ENCODE results near the gene EDDM3A. TPM values are rescaled to one million over a fixed set of nuclear protein-coding genes. Genes with fewer than 3 reads are reported as not detected.

The EDDM3A gene
- total RNA-seq, 2 experiments from 2014 or later = not detected

- CTCF ChIA-PET = no interaction called here
- no peak overlapping the region for H3K27ac Mint-ChIP-seq
These were observed 23.7 kb downstream of the EDDM3A start for GRCh38 chr14:20769421-20769820.

GRCh38 chr14:20772650-20773049 lies 27.0 kb downstream of the EDDM3A start:
- ChIA-PET POLR2A (no interaction called here), CTCF (no interaction called here)
- Mint-ChIP-seq H3K9me3 (no peaks in the 10 kb centered on the region), H3K36me3 (no peaks in the 10 kb centered on the region), H3K4me3 (no peak overlapping the region), H3K27me3 (peaks cover 1% of the 10 kb centered on the region), H3K27ac (no peak overlapping the region), H3K4me1 (ENCODE audit: low read depth) (no peaks in the 10 kb centered on the region)
- no peak for DNase-seq
- intact Hi-C loops (cut with micrococcal nuclease) = no loop called here

More at GRCh38 chr14:20769421-20769820, 23.7 kb downstream of the EDDM3A start:
- intact Hi-C loops (cut with micrococcal nuclease) = no loop called here
- Mint-ChIP-seq H3K4me1 (ENCODE audit: low read depth) (no peaks in the 10 kb centered on the region), H3K27me3 (peaks cover 1% of the 10 kb centered on the region), H3K9me3 (no peaks in the 10 kb centered on the region), H3K36me3 (no peaks in the 10 kb centered on the region), H3K4me3 (no peak overlapping the region)
- DNase-seq = no peak
- POLR2A ChIA-PET = no interaction called here

- H3K27me3 Mint-ChIP-seq = peaks cover under 1% of the 10 kb centered on the region
- H3K36me3 Mint-ChIP-seq = no peaks in the 10 kb centered on the region
- H3K9me3 Mint-ChIP-seq = no peaks in the 10 kb centered on the region
- ChIA-PET CTCF (interaction anchor here (1.0 kb wide), 1 partner anchor 47 kb away, joined by 3 read pairs; no protein-coding TSS in a partner anchor), POLR2A (no interaction called here)
- intact Hi-C loops (cut with micrococcal nuclease) = no loop called here
- H3K4me3 Mint-ChIP-seq = no peak overlapping the region
- no peaks in the 10 kb centered on the region for H3K4me1 Mint-ChIP-seq (ENCODE audit: low read depth)
- H3K27ac Mint-ChIP-seq = no peak overlapping the region
- no peak for DNase-seq
These were observed 28.7 kb downstream of the EDDM3A start for GRCh38 chr14:20774258-20774824.

GRCh38 chr14:20775043-20775442 lies 29.4 kb downstream of the EDDM3A start:
- no peaks in the 10 kb centered on the region for H3K36me3 Mint-ChIP-seq
- no peak overlapping the region for H3K4me3 Mint-ChIP-seq
- no peaks in the 10 kb centered on the region for H3K9me3 Mint-ChIP-seq
- intact Hi-C loops (cut with micrococcal nuclease) = no loop called here
- no peaks in the 10 kb centered on the region for H3K4me1 Mint-ChIP-seq (ENCODE audit: low read depth)
- no peak overlapping the region for H3K27ac Mint-ChIP-seq
- ChIA-PET POLR2A (no interaction called here), CTCF (no interaction called here)
- no peak for DNase-seq
- H3K27me3 Mint-ChIP-seq = no peaks in the 10 kb centered on the region

- POLR2A ChIA-PET = no interaction called here
- H3K9me3 Mint-ChIP-seq = no peaks in the 10 kb centered on the region
- CTCF ChIA-PET = no interaction called here
- intact Hi-C loops (cut with micrococcal nuclease) = no loop called here
- no peak overlapping the region for H3K27ac Mint-ChIP-seq
- no peak overlapping the region for H3K4me3 Mint-ChIP-seq
- H3K4me1 Mint-ChIP-seq (ENCODE audit: low read depth) = peaks cover 5% of the 10 kb centered on the region
- no peaks in the 10 kb centered on the region for H3K27me3 Mint-ChIP-seq
- H3K36me3 Mint-ChIP-seq = no peaks in the 10 kb centered on the region
- no peak for DNase-seq
These were observed 30.2 kb downstream of the EDDM3A start for GRCh38 chr14:20775901-20776300.

- intact Hi-C loops (cut with micrococcal nuclease) = loop anchor here (5.0 kb wide), 3 partner anchors 100 to 295 kb away; partner anchors contain the start of gene RNASE4
- H3K4me1 Mint-ChIP-seq (ENCODE audit: low read depth) = peaks cover 29% of the 10 kb centered on the region
- H3K4me3 Mint-ChIP-seq = peak overlapping the region; percentile 64
- peak; percentile 41 for DNase-seq
- no peaks in the 10 kb centered on the region for H3K9me3 Mint-ChIP-seq
- peak overlapping the region; percentile 79 for H3K27ac Mint-ChIP-seq
- ChIA-PET POLR2A (interaction anchor here (1.2 kb wide), 1 partner anchor 17 kb away, joined by 4 read pairs; no protein-coding TSS in a partner anchor), CTCF (interaction anchor here (0.8 to 2.6 kb wide), 3 partner anchors 76 to 189 kb away, joined by 3 to 8 read pairs (median 4); no protein-coding TSS in a partner anchor)
- H3K27me3 Mint-ChIP-seq = no peaks in the 10 kb centered on the region
- no peaks in the 10 kb centered on the region for H3K36me3 Mint-ChIP-seq
These were observed 36.1 kb downstream of the EDDM3A start for GRCh38 chr14:20781803-20782202.

GRCh38 chr14:20782280-20782890 lies 36.7 kb downstream of the EDDM3A start:
- ChIA-PET POLR2A (no interaction called here), CTCF (interaction anchor here (0.9 to 2.6 kb wide), 2 partner anchors 75 to 188 kb away, joined by 3 to 8 read pairs; no protein-coding TSS in a partner anchor)
- intact Hi-C loops (cut with micrococcal nuclease) = loop anchor here (5.0 kb wide), 3 partner anchors 100 to 295 kb away; partner anchors contain the start of gene RNASE4
- Mint-ChIP-seq H3K27ac (peak overlapping the region; percentile 79), H3K4me3 (peak overlapping the region; percentile 64), H3K9me3 (no peaks in the 10 kb centered on the region), H3K27me3 (no peaks in the 10 kb centered on the region), H3K36me3 (no peaks in the 10 kb centered on the region), H3K4me1 (ENCODE audit: low read depth) (peaks cover 29% of the 10 kb centered on the region)
- DNase-seq = peak; percentile 32

- no peak overlapping the region for H3K27ac Mint-ChIP-seq
- DNase-seq = no peak
- no peaks in the 10 kb centered on the region for H3K9me3 Mint-ChIP-seq
- H3K4me1 Mint-ChIP-seq (ENCODE audit: low read depth) = peaks cover 16% of the 10 kb centered on the region
- POLR2A ChIA-PET = no interaction called here
- intact Hi-C loops (cut with micrococcal nuclease) = no loop called here
- H3K4me3 Mint-ChIP-seq = no peak overlapping the region
- CTCF ChIA-PET = no interaction called here
- no peaks in the 10 kb centered on the region for H3K36me3 Mint-ChIP-seq
- H3K27me3 Mint-ChIP-seq = no peaks in the 10 kb centered on the region
These were observed 41.3 kb downstream of the EDDM3A start for GRCh38 chr14:20787025-20787424.

- Mint-ChIP-seq H3K4me1 (ENCODE audit: low read depth) (peaks cover 2% of the 10 kb centered on the region), H3K9me3 (no peaks in the 10 kb centered on the region), H3K36me3 (no peaks in the 10 kb centered on the region), H3K4me3 (no peak overlapping the region), H3K27me3 (no peaks in the 10 kb centered on the region), H3K27ac (no peak overlapping the region)
- ChIA-PET CTCF (no interaction called here), POLR2A (no interaction called here)
- intact Hi-C loops (cut with micrococcal nuclease) = no loop called here
- no peak for DNase-seq
These were observed 43.6 kb downstream of the EDDM3A start for GRCh38 chr14:20789230-20789813.

GRCh38 chr14:20790464-20791116 lies 44.9 kb downstream of the EDDM3A start:
- CTCF ChIA-PET = no interaction called here

GRCh38 chr14:20791187-20791586 lies 45.5 kb downstream of the EDDM3A start:
- no peak overlapping the region for H3K27ac Mint-ChIP-seq
- H3K27me3 Mint-ChIP-seq = no peaks in the 10 kb centered on the region
- no peaks in the 10 kb centered on the region for H3K36me3 Mint-ChIP-seq
- intact Hi-C loops (cut with micrococcal nuclease) = no loop called here
- H3K9me3 Mint-ChIP-seq = no peaks in the 10 kb centered on the region
- no peak for DNase-seq
- ChIA-PET CTCF (no interaction called here), POLR2A (no interaction called here)
- H3K4me3 Mint-ChIP-seq = no peak overlapping the region
- H3K4me1 Mint-ChIP-seq (ENCODE audit: low read depth) = peaks cover 2% of the 10 kb centered on the region

More at GRCh38 chr14:20790464-20791116, 44.9 kb downstream of the EDDM3A start:
- no peaks in the 10 kb centered on the region for H3K27me3 Mint-ChIP-seq
- POLR2A ChIA-PET = no interaction called here
- no peak for DNase-seq
- no peak overlapping the region for H3K27ac Mint-ChIP-seq
- H3K4me1 Mint-ChIP-seq (ENCODE audit: low read depth) = peaks cover 2% of the 10 kb centered on the region
- no peaks in the 10 kb centered on the region for H3K9me3 Mint-ChIP-seq
- no peak overlapping the region for H3K4me3 Mint-ChIP-seq
- H3K36me3 Mint-ChIP-seq = no peaks in the 10 kb centered on the region
- intact Hi-C loops (cut with micrococcal nuclease) = no loop called here

GRCh38 chr14:20791597-20791996 lies 45.9 kb downstream of the EDDM3A start:
- Mint-ChIP-seq H3K36me3 (no peaks in the 10 kb centered on the region), H3K9me3 (no peaks in the 10 kb centered on the region), H3K27me3 (no peaks in the 10 kb centered on the region), H3K4me1 (ENCODE audit: low read depth) (peaks cover 2% of the 10 kb centered on the region), H3K27ac (no peak overlapping the region), H3K4me3 (no peak overlapping the region)
- no peak for DNase-seq
- ChIA-PET POLR2A (no interaction called here), CTCF (no interaction called here)
- intact Hi-C loops (cut with micrococcal nuclease) = no loop called here
